ENCODE data around the gene HBQ1.
"Not testable (repeated sequence)": the region's sequence is repeated elsewhere in the genome, so short reads cannot be mapped to it uniquely, and the experiment has no call there.

HBQ1 gene

DNA sequence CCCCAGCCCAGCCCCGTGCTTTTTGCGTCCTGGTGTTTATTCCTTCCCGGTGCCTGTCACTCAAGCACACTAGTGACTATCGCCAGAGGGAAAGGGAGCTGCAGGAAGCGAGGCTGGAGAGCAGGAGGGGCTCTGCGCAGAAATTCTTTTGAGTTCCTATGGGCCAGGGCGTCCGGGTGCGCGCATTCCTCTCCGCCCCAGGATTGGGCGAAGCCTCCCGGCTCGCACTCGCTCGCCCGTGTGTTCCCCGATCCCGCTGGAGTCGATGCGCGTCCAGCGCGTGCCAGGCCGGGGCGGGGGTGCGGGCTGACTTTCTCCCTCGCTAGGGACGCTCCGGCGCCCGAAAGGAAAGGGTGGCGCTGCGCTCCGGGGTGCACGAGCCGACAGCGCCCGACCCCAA lies 4.3 kb upstream of the HBQ1 start:
- not testable (repeated sequence) for DNase-seq (ENCODE audit: low spot score)

DNA sequence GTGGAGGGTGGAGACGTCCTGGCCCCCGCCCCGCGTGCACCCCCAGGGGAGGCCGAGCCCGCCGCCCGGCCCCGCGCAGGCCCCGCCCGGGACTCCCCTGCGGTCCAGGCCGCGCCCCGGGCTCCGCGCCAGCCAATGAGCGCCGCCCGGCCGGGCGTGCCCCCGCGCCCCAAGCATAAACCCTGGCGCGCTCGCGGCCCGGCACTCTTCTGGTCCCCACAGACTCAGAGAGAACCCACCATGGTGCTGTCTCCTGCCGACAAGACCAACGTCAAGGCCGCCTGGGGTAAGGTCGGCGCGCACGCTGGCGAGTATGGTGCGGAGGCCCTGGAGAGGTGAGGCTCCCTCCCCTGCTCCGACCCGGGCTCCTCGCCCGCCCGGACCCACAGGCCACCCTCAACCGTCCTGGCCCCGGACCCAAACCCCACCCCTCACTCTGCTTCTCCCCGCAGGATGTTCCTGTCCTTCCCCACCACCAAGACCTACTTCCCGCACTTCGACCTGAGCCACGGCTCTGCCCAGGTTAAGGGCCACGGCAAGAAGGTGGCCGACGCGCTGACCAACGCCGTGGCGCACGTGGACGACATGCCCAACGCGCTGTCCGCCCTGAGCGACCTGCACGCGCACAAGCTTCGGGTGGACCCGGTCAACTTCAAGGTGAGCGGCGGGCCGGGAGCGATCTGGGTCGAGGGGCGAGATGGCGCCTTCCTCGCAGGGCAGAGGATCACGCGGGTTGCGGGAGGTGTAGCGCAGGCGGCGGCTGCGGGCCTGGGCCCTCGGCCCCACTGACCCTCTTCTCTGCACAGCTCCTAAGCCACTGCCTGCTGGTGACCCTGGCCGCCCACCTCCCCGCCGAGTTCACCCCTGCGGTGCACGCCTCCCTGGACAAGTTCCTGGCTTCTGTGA lies 3.5 kb upstream of the HBQ1 start, which contains the start of gene HBA1:
Gene HBA1 (plus strand): TSS at position 204 of the 906 bp plus-strand sequence. CDS start 37 bp downstream, at position 241.
- DNase-seq (ENCODE audit: low spot score): not testable (repeated sequence)

- no peak for DNase-seq (ENCODE audit: low spot score)
These were observed 2.9 kb upstream of the HBQ1 start for GRCh38 chr16:177394-177822.

- DNase-seq (ENCODE audit: low spot score): no peak
These were observed 2.1 kb upstream of the HBQ1 start for GRCh38 chr16:177981-178667.

DNA sequence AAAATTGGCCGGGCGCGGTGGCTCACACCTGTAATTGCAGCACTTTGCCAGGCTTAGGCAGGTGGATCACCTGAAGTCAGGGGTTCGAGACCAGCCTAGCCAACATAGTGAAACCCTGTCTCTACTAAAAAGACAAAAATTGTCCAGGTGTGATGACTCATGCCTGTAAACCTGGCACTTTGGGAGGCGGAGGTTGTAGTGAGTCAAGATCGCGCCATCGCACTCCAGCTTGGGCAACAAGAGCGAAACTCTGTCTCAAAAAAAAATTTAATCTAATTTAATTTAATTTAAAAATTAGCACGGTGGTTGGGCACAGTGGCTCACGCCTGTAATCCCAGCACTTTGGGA lies 1.6 kb upstream of the HBQ1 start:
- no peak for DNase-seq (ENCODE audit: low spot score)

GRCh38 chr16:179211-180092 lies 807 bp upstream of the HBQ1 start:
- no peak for DNase-seq (ENCODE audit: low spot score)

DNA sequence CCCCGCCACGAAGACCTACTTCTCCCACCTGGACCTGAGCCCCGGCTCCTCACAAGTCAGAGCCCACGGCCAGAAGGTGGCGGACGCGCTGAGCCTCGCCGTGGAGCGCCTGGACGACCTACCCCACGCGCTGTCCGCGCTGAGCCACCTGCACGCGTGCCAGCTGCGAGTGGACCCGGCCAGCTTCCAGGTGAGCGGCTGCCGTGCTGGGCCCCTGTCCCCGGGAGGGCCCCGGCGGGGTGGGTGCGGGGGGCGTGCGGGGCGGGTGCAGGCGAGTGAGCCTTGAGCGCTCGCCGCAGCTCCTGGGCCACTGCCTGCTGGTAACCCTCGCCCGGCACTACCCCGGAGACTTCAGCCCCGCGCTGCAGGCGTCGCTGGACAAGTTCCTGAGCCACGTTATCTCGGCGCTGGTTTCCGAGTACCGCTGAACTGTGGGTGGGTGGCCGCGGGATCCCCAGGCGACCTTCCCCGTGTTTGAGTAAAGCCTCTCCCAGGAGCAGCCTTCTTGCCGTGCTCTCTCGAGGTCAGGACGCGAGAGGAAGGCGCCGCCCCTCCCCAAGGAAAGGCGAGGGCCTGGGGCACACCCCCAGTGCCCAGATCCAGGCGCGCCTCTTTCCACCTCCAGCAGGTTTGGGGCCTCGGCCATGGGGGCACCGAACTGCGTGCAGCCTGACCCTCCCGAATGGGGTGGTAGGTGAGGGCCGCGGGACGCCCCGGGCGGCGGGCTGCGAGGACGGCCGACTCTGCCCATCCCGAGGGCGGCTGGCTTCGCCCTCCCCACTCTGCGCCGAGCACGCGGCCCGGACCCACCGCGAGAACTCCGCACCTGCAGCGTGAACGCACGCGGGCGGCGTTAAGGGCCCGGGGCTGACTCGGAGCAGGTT lies 664 bp downstream of the HBQ1 start:
- no peak for DNase-seq (ENCODE audit: low spot score)

GRCh38 chr16:181565-182021 lies 1.3 kb downstream of the HBQ1 start:
- DNase-seq (ENCODE audit: low spot score): peak; percentile 85

DNA sequence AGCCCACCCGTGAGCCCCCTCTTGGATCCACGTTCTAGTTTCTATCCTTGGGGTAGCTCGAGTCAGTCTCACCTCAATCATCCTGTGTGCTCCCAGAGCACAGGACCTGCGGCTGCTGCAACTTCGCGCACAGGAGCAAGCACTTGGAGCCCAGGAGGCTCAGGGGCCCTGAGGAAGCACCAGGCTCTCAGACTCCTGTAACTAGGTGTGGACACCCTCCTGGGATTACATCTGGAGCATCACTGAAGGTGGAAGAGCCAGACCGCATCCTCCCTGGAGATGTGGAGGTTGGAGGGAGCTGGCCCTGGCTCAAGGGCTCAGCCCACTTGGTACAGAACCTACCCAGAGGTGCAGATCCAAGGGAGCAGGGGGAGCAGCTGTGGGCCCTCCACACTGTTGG lies 2.7 kb downstream of the HBQ1 start:
- no peak for DNase-seq (ENCODE audit: low spot score)

GRCh38 chr16:185213-185612 lies 5.0 kb downstream of the HBQ1 start:
- DNase-seq (ENCODE audit: low spot score): no peak

- no peak for DNase-seq (ENCODE audit: low spot score)
These were observed 5.4 kb downstream of the HBQ1 start for GRCh38 chr16:185691-186090.

DNA sequence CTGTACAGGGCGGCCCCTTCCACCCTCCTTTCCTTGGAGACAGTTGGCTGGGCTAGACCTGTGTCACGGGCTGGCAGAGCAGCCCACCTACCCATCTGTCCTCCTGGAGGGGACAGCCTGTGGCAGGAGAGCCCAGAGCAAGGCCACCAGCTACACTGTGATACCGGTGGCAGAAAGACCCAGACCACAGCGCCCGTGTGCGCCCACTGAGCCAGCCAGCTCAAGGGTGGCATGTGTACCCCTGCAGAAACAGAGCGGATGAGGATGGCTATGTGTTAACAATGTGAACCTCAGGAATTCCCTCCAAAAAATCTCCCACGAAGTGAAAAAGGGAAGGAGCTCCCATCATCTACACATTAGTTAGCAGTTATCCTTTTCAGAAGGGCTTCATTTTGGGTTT lies 7.1 kb downstream of the HBQ1 start:
- no peak for DNase-seq (ENCODE audit: low spot score)

DNA sequence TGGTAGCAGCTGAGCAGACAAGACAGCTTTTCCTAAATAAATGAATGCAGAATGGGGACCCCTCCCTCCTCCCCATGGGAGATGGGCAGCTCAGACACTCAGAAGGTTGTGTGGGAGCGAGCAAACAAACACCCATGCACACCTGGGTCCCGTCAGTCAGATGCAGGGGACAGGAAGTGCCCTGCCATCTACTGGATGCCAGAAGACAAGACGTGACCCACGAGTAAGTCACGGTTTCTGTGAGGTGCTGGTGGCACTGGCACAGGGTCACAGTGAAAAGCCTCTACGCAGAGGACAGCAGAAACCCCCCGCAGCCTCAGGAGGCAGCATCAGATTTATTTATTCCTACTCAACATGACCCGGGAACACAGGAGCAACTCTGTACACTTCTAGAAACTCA lies 8.4 kb downstream of the HBQ1 start:
- DNase-seq (ENCODE audit: low spot score): no peak

GRCh38 chr16:189604-190186 lies 9.4 kb downstream of the HBQ1 start:
- DNase-seq (ENCODE audit: low spot score): no peak

- no peak for DNase-seq (ENCODE audit: low spot score)
These were observed 11.6 kb downstream of the HBQ1 start for GRCh38 chr16:191831-192230.

DNA sequence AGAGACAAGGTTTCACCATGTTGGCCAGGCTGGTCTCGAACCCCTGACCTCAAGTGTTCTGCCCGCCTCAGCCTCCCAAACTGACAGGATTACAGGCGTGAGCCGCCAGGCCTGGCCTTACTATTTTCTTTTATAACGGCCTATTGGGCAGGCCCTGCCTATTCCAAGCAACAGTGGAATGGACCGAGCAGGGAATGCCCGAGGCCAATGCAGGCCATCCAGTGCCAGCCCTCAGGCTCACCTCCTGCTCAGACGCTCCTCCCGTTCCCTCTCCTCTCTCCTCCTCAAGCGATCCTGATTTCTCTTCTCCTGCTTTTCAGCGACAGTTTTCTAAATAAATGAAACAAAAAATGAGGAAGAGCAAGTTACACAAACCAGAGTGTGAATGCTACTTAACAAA lies 12.4 kb downstream of the HBQ1 start:
- DNase-seq (ENCODE audit: low spot score): no peak

GRCh38 chr16:193441-193840 lies 13.2 kb downstream of the HBQ1 start:
- no peak for DNase-seq (ENCODE audit: low spot score)

DNA sequence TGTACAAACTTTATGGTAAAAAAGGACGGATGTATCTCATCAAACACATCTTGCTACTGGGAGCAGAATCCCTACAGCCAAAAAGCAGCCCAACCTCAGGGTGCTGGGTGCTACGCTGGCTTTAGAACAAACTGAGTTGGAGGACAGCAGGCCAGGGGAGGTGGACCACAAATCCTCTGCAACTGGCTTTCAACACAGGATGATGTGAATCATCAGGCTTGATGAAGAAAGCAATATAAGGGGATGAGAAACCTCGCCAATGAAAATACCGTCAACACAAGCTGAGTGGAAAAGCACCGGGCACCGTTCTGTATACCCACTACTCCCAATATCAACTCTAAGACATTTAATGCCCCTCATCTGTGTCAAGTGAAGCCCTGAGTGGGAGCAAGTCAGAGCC lies 14.3 kb downstream of the HBQ1 start:
- no peak for DNase-seq (ENCODE audit: low spot score)

DNA sequence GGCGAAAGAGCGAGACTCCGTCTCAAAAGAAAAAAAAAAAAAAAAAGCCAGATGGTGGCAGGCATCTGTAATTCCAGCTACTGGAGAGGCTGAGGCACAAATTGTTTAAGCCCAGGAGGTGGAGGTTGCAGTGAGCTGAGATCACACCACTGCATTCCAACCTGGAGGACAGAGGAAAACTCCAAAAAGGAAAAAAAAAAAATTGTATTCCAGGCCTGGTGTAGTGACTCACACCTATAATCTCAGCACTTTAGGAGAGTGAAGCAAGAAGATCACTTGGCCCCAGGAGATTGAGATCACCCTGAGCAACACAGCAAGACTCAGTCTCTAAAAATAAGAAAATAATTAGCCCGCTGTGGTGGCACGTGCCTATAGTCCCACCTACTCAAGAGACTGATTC lies 20.1 kb downstream of the HBQ1 start:
- no peak for DNase-seq (ENCODE audit: low spot score)

- DNase-seq (ENCODE audit: low spot score): no peak
These were observed 23.0 kb downstream of the HBQ1 start for GRCh38 chr16:203246-203645.

- not testable (repeated sequence) for DNase-seq (ENCODE audit: low spot score)
These were observed 23.8 kb downstream of the HBQ1 start for GRCh38 chr16:204046-204445.
